ENCODE results near the gene SYNPR. TPM values are rescaled to one million over a fixed set of nuclear protein-coding genes. Genes with fewer than 3 reads are reported as not detected.

The SYNPR gene
- total RNA-seq, 1 experiment from 2014 or later: not detected

DNA sequence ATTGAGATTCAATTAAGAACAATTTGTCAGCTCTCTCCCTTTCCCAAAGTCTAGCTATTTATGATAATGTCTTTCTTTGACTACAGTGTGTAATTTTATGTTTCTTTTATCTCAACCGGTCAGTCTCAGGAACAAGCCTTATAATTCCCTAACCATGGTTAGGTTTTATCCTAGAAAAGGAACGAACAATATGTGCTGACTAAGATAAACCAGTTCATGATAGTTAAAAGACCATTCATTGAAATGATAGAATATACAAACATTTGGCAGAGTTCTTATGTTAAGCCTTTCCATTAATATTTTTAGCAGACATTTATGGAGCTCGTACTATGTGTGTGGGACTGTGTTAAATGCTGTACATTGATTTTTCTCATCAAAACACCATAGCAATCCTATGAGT, 106.3 kb downstream of the SYNPR start:
- Histone ChIP-seq H3K27ac (no peak overlapping the region), H3K4me3 (no peak overlapping the region), H3K9me3 (replicated peaks) (no peaks in the 10 kb centered on the region), H3K27me3 (no peaks in the 10 kb centered on the region), H3K36me3 (no peaks in the 10 kb centered on the region), H3K4me1 (no peaks in the 10 kb centered on the region)
- DNase-seq: no peak

DNA sequence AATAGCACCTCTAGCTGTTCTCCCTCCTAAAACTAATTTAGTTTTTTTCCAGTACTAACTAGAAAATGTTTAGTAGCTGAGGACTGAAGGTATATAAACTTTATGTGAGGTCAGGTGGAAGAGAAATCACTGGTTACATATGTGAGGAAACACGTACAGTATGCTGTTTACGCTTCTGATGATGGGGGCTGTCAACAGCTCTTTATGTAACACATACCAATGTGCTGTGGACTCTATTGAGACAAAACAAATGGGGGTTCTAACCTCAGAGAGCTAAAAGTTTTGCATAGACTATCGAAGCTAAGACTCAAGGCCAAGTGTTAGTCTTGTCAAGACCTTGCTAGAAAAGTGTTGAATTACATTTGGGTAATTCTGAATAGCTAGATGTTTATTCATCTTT, 107.5 kb downstream of the SYNPR start:
- no peak for DNase-seq
- H3K27ac ChIP-seq: no peak overlapping the region

GRCh38 chr3:63386568-63386967, 108.5 kb downstream of the SYNPR start:
- no peak for DNase-seq
- no peak overlapping the region for H3K27ac ChIP-seq

More for the DNA sequence above, 107.5 kb downstream of the SYNPR start:
- Histone ChIP-seq H3K9me3 (replicated peaks) (no peaks in the 10 kb centered on the region), H3K27me3 (no peaks in the 10 kb centered on the region; the same call in 1 of the 2 replicates), H3K36me3 (no peaks in the 10 kb centered on the region), H3K4me1 (no peaks in the 10 kb centered on the region), H3K4me3 (no peak overlapping the region)

DNA sequence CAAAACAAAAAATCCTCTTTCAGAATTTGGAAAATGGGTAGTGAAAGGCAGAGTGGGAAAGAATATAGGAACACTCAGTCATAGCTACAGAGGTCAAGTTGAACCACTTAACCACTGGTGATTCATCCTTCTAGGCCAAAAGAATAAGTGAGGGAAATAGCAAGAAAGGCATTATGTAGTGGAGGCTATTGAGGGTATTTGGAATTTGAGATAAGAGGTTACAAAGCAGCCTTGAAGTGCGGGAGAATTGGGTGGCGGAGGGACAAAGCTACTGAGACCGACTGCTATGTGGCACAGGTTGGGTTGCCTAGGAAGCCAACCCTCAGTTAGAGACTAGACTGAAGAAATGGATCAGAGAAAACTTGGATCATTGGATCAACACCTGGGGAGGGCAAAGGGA, 109.5 kb downstream of the SYNPR start:
- DNase-seq: no peak

More at GRCh38 chr3:63386568-63386967, 108.5 kb downstream of the SYNPR start:
- H3K4me3 ChIP-seq: no peak overlapping the region
- H3K36me3 ChIP-seq: no peaks in the 10 kb centered on the region
- H3K4me1 ChIP-seq: no peaks in the 10 kb centered on the region
- H3K27me3 ChIP-seq: no peaks in the 10 kb centered on the region; the same call in 1 of the 2 replicates
- no peaks in the 10 kb centered on the region for H3K9me3 ChIP-seq (replicated peaks)

GRCh38 chr3:63390710-63391230, 112.7 kb downstream of the SYNPR start:
- Histone ChIP-seq H3K4me3 (no peak overlapping the region), H3K27ac (no peak overlapping the region), H3K36me3 (no peaks in the 10 kb centered on the region), H3K4me1 (no peaks in the 10 kb centered on the region), H3K9me3 (replicated peaks) (no peaks in the 10 kb centered on the region), H3K27me3 (no peaks in the 10 kb centered on the region; the same call in 1 of the 2 replicates)
- no peak for DNase-seq

More for the DNA sequence above, 109.5 kb downstream of the SYNPR start:
- Histone ChIP-seq H3K27ac (no peak overlapping the region), H3K9me3 (replicated peaks) (no peaks in the 10 kb centered on the region), H3K4me1 (no peaks in the 10 kb centered on the region), H3K36me3 (no peaks in the 10 kb centered on the region), H3K4me3 (no peak overlapping the region), H3K27me3 (no peaks in the 10 kb centered on the region; the same call in 1 of the 2 replicates)

GRCh38 chr3:63395960-63396359, 117.9 kb downstream of the SYNPR start:
- no peak overlapping the region for H3K4me3 ChIP-seq
- H3K4me1 ChIP-seq: no peaks in the 10 kb centered on the region
- no peaks in the 10 kb centered on the region for H3K36me3 ChIP-seq
- no peak overlapping the region for H3K27ac ChIP-seq
- no peaks in the 10 kb centered on the region for H3K27me3 ChIP-seq
- DNase-seq: no peak
- H3K9me3 ChIP-seq (replicated peaks): no peaks in the 10 kb centered on the region

DNA sequence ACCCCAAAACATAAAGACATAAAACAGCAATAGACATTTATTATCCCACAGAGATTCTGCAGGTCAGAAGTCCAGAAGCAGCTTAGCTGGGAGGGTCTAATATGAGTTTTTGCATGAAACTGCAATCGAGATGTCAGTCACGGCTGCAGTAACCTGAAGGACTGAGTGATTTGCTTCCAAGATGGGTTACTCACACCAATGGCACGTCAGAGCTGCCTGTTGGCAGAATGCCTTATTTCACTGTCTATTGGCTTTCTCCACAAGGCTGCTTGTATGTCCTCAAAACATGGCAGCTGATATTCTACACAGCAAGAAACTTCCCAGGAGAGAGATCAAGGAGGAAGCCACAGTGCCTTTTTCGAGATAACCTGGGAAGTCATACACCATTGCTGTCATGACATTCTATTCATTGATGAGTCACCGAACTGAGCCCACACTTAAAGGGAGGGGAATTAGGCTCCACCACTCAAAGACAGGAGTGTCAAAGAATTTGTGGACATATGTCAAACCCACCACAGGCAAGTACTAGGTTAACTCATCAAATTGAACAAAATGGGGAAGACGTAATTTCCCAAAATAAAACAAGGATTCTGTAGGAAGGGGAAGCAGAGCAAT, 122.2 kb downstream of the SYNPR start:
- H3K9me3 ChIP-seq (replicated peaks): no peaks in the 10 kb centered on the region
- no peaks in the 10 kb centered on the region for H3K4me1 ChIP-seq
- no peak overlapping the region for H3K27ac ChIP-seq
- H3K27me3 ChIP-seq: no peaks in the 10 kb centered on the region
- H3K36me3 ChIP-seq: no peaks in the 10 kb centered on the region
- DNase-seq: no peak
- no peak overlapping the region for H3K4me3 ChIP-seq

- H3K9me3 ChIP-seq (replicated peaks): no peaks in the 10 kb centered on the region
- H3K27ac ChIP-seq: no peak overlapping the region
- no peak overlapping the region for H3K4me3 ChIP-seq
- no peaks in the 10 kb centered on the region for H3K36me3 ChIP-seq
- DNase-seq: no peak
- no peaks in the 10 kb centered on the region for H3K4me1 ChIP-seq
- no peaks in the 10 kb centered on the region for H3K27me3 ChIP-seq
These were observed 127.8 kb downstream of the SYNPR start for GRCh38 chr3:63405882-63406281.

DNA sequence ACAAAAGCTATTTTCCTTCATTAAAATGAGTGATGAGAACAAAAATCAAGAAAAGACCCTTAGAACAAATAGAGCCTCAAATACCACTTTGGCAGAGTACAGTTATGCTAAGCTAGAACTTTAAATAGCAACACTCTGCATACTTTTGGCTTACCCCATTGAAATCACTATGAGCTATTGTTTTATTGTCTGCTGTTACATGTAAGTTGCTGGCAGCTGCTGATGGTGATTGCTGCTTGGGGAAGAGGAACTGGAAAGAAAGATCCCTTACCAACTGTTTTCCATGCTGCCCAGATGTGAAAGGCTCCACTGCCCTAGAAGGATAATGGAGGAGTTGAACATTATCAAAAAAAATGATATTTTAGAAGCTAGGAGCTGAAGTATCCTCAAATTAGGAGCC, 135.4 kb downstream of the SYNPR start:
- Histone ChIP-seq H3K4me3 (no peak overlapping the region), H3K9me3 (replicated peaks) (no peaks in the 10 kb centered on the region), H3K4me1 (no peaks in the 10 kb centered on the region), H3K27me3 (no peaks in the 10 kb centered on the region), H3K27ac (no peak overlapping the region), H3K36me3 (no peaks in the 10 kb centered on the region)
- no peak for DNase-seq

- Histone ChIP-seq H3K27me3 (no peaks in the 10 kb centered on the region), H3K27ac (no peak overlapping the region), H3K36me3 (no peaks in the 10 kb centered on the region), H3K4me1 (no peaks in the 10 kb centered on the region), H3K9me3 (replicated peaks) (no peaks in the 10 kb centered on the region), H3K4me3 (no peak overlapping the region)
- DNase-seq: no peak
These were observed 136.5 kb downstream of the SYNPR start for GRCh38 chr3:63414607-63415006.

DNA sequence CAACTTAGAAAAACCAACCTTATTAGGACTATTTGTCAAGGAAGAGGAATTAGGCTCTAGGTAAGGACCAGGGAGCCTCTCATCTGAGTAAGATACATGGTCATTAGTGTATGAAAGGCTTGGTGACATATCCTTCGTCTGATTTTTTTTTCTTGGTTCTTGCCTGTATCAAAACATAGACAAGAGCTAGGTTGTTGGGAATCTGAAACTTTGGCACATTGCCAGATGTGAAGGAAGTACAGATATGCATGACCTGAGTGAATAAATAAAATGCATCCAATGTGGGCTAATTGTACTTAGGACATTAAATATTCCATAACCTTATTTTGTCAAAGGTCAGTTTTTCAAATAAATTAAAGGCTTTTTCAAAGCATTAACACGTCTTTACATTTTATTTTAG, 151.8 kb downstream of the SYNPR start:
- no peaks in the 10 kb centered on the region for H3K27me3 ChIP-seq
- no peaks in the 10 kb centered on the region for H3K9me3 ChIP-seq (replicated peaks)
- DNase-seq: peak in 1 of 2 experiments; percentile 8
- no peaks in the 10 kb centered on the region for H3K4me1 ChIP-seq
- no peak overlapping the region for H3K27ac ChIP-seq
- H3K36me3 ChIP-seq: no peaks in the 10 kb centered on the region
- H3K4me3 ChIP-seq: no peak overlapping the region

- no peak overlapping the region for H3K27ac ChIP-seq
- H3K9me3 ChIP-seq (replicated peaks): no peaks in the 10 kb centered on the region
- H3K4me3 ChIP-seq: no peak overlapping the region
- H3K4me1 ChIP-seq: no peaks in the 10 kb centered on the region
- H3K36me3 ChIP-seq: no peaks in the 10 kb centered on the region
- H3K27me3 ChIP-seq: no peaks in the 10 kb centered on the region
- DNase-seq: no peak
These were observed 152.8 kb downstream of the SYNPR start for GRCh38 chr3:63430875-63431274.

DNA sequence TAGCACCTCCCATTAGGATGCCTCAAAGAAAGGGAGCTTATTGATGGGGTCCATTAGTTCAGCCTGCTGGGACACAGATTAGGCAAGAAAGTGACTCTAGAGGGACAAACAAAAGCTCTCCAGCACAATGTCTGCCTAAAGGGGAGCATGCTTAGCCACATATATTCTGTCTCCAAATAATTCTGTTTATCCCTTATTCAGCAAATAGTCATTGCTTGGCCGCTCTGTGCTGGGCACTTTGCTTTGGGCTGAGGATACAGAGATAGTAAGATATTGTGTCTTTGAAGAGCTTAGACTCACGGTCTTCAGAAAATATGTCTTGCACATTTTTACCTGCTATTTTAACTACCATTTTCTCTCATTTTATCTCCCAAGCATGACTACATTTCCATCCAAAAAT, 159.8 kb downstream of the SYNPR start:
- H3K36me3 ChIP-seq: no peaks in the 10 kb centered on the region
- H3K27ac ChIP-seq: no peak overlapping the region
- DNase-seq: no peak
- no peaks in the 10 kb centered on the region for H3K27me3 ChIP-seq
- H3K4me1 ChIP-seq: no peaks in the 10 kb centered on the region
- no peaks in the 10 kb centered on the region for H3K9me3 ChIP-seq (replicated peaks)
- no peak overlapping the region for H3K4me3 ChIP-seq

- H3K4me1 ChIP-seq: no peaks in the 10 kb centered on the region
- no peak for DNase-seq
- H3K27me3 ChIP-seq: no peaks in the 10 kb centered on the region
- no peak overlapping the region for H3K27ac ChIP-seq
- no peaks in the 10 kb centered on the region for H3K36me3 ChIP-seq
- H3K4me3 ChIP-seq: no peak overlapping the region
- H3K9me3 ChIP-seq (replicated peaks): no peaks in the 10 kb centered on the region
These were observed 160.8 kb downstream of the SYNPR start for GRCh38 chr3:63438826-63439371.

DNA sequence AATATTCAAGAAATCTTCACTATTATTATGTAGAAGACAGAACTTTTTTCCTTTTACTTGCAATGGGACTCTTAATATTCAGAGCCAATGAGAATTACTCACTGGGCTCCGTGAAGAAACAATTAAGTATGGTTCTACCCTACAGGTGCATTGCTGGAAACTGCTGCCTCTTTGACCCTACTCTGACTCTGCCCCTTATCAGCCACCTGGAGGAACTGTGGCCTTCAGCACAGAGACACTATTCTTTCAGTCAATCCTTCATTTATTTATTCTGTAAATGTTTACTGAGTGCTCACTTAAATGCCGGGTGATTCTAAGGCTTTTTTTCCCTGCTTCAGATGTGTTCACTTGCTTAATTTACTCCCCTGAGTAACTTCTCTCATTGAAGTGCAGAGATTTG, 163.2 kb downstream of the SYNPR start:
- H3K27me3 ChIP-seq: no peaks in the 10 kb centered on the region
- H3K27ac ChIP-seq: no peak overlapping the region
- H3K4me3 ChIP-seq: no peak overlapping the region
- H3K4me1 ChIP-seq: no peaks in the 10 kb centered on the region
- no peaks in the 10 kb centered on the region for H3K36me3 ChIP-seq
- H3K9me3 ChIP-seq (replicated peaks): no peaks in the 10 kb centered on the region
- DNase-seq: no peak

GRCh38 chr3:63442918-63443317, 164.8 kb downstream of the SYNPR start:
- Histone ChIP-seq H3K4me3 (no peak overlapping the region), H3K36me3 (no peaks in the 10 kb centered on the region), H3K27ac (no peak overlapping the region), H3K9me3 (replicated peaks) (no peaks in the 10 kb centered on the region), H3K4me1 (no peaks in the 10 kb centered on the region), H3K27me3 (no peaks in the 10 kb centered on the region)
- no peak for DNase-seq
